GM19043 (cell line): ENCODE data around the gene IL1R1.

Experiments used
- ATAC-seq: cut with Tn5 transposase; IDR thresholded peaks from one replicate; pipeline ENCODE4 v1.9.1; 2021; ENCODE audit warnings: low read depth; ENCODE audit not compliant: unreplicated experiment

Gene IL1R1

DNA sequence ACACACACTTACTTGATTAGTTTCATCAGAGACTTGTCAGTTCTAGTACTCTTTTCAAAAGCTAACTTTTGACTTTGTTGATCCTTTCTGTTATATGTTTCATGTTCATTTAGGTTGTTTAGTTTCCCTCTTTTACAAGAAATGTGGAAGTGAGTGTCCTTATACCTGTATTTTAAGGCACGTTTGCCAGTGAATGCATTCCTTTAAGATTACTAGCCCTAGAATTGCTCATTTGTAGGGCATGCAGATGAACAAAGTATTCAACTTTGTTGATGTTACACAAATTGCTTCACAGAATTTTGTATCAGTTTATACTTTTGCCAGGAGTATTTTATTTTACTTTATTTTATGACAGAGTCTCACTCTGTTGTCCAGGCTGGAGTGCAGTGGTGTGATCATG lies 50.5 kb downstream of the IL1R1 start:
- ATAC-seq = no peak

DNA sequence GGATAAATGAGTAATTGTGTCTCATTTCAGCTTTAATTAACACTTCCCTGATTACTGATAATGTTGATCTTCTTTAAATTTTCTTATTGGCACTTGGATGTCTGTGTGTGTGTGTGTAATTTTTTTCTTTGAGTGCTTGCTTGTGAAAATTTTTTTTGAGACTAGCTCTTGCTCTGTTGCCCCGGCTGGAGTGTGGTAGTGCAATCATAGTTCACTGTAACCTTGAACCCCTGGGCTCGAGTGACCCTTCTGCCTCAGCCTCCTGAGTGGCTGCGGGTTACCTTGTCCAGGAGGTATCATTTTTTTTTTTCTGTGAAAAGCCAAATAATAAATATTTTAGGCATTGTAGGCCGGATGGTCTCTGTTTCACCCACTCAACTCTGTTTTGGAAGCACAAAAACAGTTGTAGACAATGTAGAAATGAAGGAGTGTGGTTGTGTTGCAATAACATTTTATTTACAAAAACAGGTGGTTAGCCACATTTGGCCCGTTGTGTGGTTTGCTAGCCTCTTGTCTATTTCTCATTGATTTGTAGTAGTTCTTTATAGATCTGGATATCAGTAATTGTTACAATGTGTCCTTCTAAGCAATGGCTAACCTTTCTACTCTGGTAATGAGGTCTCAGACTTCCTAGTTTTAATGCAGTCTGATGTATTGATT lies 52.2 kb downstream of the IL1R1 start:
- no peak for ATAC-seq

DNA sequence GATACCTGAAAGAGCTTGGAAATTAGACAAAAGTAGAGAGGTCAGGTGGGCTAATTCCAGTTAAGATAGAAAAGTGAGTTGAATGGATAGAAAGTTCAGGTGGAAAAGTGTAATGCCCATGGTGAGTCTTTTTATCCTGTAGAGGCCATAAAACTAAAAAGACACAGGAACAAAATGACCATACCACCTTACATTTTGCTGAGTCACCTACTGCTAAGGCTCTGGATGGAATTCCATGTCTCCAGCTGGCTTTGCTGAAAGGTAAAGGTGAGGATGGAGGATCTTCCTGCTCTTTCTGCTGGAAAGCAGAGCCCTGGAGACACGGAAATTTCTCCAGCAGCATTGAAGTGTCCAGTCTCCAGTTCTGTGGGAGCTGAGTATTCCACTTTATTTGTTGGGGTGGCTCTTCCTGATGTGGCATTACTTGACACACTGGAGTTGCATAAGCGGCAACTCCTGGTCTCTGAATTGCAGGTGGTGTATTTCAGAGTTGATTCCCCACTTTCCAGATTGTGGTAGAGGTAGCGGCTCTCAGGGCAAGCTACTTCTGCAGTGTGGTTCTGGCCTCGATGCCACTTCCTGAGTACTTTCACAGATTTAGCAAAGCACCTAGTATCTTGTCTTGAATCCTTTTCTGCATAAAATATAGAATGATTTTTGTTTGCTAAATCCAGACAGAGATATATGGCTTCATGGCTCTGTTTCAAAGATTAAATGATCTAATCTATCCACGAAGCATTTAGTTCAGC lies 55.0 kb downstream of the IL1R1 start:
- ATAC-seq = no peak

DNA sequence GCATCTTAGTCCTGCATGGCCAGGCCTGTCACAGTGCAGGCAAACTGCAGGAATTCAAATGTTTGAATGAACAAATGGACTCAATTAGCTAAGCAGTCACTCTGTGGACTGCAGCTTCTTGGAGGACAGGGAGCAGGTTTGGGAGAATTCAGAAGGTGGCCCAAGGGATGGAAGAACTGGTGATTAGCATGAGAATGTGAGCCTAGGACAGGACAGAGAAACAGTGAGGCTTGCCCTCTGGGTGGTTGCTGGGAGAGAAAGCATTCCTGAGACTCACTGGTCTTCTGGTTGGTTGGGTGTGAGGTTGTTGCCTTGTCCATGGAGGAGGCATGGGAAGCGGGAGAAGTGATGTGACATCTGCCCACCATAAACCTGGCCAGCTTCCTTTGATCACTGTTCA lies 58.0 kb downstream of the IL1R1 start:
- ATAC-seq = no peak

DNA sequence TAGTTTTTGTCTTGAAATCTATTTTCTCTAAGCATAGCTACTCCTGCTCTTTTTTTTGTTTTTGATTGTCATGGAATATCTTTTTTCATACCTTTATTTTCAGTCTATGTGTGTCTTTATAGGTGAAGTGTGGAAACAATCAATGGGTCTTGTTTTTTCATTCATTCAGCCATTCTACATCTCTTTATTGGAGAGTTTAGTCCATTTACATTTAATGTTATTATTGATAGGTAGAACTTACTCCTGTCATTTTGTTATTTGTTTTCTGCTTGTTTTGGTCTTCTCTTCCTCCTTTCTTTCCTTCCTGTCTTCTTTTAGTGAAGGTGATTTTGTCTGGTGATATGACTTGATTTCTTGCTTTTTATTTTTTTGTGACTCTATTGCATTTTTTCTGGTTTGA lies 62.1 kb downstream of the IL1R1 start:
- ATAC-seq = no peak

DNA sequence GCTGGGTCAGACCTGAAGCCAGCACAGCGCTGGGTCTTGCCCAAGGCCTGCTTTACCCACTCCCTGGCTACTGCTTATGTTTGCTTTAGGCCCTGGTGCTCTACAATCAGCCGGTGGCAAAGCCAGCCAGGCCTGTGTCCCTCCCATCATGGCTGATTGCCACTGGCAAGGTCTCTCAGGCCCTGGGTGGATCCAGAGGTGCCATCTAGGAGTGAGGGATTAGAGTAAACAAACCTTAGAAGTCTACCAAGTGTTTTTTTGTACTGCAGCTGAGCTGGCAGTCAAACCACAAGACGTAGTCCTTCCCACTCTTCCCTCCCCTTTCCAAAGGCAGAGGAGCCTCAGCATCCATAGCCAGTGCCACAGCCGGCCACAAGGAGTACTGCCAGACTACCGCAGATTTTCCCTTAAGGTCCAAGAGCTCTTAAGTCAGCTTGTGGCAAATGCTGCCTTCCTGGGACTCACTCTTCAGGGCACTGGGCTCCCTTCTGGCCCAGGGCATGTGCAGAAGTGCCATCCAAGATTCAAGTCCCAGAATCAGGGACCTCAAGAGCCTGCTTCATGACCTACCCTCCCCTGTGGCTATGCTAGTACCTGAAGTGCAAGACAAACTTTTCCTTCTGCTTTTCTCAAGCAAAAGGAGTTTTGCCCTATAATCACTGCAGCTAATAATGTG lies 64.3 kb downstream of the IL1R1 start:
- ATAC-seq = no peak

DNA sequence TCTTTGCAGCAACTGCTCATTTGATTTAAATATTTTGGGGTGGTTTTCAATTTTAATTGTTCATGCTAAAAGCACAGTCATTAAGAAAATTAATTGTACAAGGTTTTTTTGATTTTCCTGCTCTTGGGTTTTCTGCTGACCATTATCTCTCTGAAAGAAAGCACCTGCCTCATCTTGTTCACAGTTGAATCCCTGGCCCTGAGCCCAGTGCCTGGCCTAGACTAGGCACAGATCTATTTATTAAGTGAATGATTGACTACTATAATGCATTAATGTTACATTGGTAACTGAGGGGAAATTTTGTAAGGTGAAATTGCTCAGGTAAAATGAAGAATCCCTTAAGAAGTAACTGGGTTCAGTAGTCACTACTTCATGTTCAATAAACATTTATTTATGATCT lies 66.2 kb downstream of the IL1R1 start:
- no peak for ATAC-seq

DNA sequence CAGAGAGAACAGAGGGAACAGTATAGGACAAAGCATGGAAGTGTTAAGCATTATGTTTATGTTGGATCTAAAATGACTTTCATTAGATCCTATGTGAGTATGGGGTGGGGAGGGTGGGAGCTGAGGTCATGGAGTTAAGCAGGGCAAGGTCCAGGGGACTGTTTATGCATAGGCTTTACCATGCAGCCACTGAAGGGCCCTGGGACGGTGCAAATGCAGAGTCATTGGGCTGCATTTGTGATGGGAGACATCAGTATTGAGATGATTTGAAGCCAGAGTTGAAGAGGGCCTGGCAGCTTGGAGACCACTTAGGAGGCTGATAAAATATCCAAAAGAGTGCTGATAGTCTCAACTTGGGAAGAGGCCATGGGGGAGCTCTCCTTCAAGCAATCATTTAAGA lies 66.9 kb downstream of the IL1R1 start:
- no peak for ATAC-seq

DNA sequence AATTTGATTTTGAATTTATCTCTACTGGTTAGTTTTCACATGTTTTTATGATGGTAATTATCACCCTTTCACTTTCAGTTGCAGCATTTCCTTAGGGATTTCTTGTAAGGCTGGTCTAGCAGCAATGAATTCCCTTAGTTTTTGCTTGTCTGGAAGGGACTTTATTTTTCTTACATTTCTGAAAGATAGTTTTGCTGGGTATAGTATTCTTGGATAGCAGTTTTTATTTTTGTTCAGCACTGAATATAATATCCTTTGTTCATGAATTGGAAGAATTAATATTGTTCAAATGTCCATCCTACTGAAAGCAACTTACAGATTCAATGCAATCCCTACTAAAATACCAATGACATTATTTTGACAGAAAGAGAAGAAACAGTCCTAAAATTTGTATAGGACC lies 74.5 kb downstream of the IL1R1 start:
- ATAC-seq = no peak

DNA sequence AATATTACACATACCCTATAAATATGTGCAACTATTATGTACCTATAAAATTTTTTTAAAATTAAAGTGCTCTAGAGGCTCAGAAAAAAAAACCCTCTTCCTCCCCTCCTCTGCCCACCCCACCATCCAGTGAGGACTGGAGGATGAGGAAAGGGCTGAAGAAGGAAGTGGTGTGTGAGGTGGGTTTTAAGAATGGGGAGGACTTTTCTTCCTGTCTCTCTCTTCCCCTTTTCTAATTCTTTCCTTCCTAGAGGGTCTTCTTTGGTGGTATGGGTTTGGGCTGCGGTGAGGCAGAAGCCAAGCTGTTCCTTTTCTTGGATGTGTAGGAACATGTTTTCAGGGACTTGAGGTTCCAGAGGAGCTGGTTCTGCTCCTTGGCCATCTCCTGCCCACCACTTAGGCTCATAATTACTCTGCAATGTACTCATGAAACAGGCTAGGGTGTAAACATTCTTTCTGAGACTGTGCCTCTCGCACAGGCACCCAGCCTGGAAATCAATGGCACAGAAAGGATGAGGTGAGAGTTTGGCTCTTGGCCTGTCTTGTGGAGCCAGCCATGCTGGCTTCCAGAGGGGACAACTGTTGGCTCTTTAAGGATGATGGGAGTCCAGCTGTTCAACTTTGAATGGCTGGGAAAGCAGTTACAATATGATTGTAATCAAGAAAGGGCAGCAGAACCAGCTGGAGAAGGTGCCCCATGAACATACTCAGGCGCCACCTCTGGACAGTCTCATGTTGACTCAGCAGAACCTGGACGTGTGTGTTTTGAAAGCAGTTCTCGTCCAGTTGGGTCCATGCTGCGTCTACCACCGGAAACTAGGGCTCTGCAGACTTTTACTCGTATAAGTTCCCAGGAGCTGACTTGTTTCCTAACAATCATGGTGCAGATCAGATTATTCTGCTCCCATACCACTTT lies 82.5 kb downstream of the IL1R1 start:
- no peak for ATAC-seq

DNA sequence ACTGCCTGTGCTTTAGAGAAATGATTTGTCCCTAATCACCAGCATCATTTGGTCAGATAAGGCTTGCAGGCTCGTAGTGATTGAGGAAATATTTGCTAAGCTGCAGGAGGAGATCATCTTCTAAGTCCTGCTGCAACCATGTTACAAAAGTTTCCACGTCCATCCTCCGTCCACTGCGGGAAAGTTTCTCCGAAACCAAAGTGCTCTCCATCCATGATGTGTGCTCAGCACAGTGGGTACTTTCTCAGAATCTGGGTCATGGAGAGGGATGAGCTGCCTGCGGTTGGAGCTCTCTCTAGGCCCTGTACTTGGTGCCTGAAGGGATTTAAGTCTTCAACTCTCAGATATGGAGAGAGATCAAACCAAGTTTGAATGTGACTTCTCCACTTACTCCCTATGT lies 83.6 kb downstream of the IL1R1 start:
- no peak for ATAC-seq

DNA sequence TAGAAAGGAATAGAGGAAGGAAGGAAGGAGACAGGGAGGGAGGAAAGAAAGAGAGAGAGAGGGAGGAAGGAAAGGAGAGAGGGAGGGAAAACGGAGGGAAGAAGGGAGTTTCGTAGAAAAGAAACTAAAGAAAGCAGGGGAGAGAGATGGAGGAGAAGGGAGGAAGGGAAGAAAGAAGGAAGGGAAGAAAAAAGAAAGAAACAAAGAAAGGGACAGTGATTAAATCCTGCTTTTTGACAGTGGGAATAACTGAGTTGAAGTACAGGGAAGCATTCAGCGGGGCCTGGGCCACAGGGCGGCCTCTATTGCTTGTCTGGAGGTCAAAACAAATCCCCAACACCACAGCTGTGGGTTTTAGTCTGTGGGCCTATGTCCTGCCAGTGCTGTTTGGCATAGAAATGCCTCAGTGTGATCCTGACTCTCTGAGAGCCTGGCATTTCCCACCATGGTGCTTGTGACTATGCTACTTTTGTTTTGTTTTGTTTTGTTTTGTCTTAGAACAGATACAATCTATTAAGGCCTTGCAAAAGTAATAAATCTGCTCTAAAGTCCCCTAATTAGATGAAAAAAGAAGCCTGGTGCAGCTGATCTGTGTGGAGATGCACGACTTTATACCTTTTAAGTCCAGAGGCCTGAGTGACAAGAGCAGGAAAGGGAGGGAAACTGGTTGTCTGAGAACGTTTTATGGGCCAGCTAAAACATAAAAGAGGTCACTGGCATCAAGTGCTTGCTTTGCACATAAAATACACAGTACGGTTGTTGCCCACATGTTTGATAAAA lies 84.3 kb downstream of the IL1R1 start:
- ATAC-seq = no peak

DNA sequence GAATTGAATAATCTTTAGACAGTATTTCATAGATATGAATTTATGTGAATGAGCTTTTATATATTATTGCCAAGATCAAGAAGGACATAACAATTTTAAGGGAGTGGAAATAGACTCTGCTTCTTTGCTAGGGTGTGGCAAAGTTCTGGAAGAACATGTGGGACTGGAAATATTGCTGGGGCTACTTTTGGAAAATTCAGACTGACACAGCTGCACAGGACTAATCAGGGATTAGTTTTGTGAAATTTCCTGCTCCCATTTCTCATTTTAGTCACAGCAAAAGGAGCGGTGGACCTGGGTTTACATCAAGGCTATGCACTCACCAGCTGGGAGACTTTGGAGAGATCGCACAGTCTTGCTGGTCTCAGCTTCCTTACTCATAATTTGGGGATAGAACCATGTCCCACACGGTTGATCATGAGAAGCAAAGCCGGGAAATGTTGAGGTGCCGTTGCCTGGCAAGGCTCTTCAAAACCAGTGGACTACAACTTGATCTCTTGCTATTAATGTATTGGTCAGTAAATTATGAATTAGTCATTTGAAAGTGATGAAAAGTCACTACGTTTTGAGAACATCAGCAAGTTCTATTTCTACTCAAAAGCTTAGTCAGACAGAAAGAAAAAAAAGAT lies 86.7 kb downstream of the IL1R1 start:
- no peak for ATAC-seq
